B cell (primary cell): Measurements from ENCODE around the gene TM9SF4.

ENCODE experiments used
- CTCF ChIP-seq: fragments of 200-600 bp; IDR thresholded peaks from one replicate; pipeline ENCODE4 v1.8.0; 2022; ENCODE audit warnings: antibody characterized with exemption, mild to moderate bottlenecking
- EZH2 ChIP-seq: IDR thresholded peaks from 2 replicates; pipeline ENCODE4 v1.6.1; 2012; ENCODE audit warnings: borderline replicate concordance, low read depth, mild to moderate bottlenecking, moderate library complexity, low read length; ENCODE audit not compliant: insufficient read depth, poor library complexity, severe bottlenecking

- TF ChIP-seq EZH2 = no peak
- no peak for TF ChIP-seq CTCF
Observed at GRCh38 chr20:32127347-32127746, 17.8 kb downstream of the TM9SF4 start.
